IMR-90 (cell line): Measurements from ENCODE around the gene ZNF821. TPM values are rescaled to one million over a fixed set of nuclear protein-coding genes. Genes with fewer than 3 reads are reported as not detected.

Experiments
- ATAC-seq: fragments of 200-7000 bp; cut with Tn5 transposase; 2 replicates; pipeline ENCODE4 v1.9.1; 2020; ENCODE audit warnings: low read depth, mild to moderate bottlenecking, moderate library complexity
- BruUV-seq: library from RNA; stranded (reverse); fragments of 400-500 nt; replicated peaks from 2 replicates; lab custom pipeline; 2021; lab: Mats Ljungman, UMichigan
- CTCF ChIA-PET: fragments of 300-600 bp; formaldehyde crosslinking; extraction: SDS; loops from one replicate; lab custom pipeline; 2021; ENCODE audit warnings: antibody characterized with exemption; lab: Yijun Ruan, JAX
- POLR2A ChIA-PET: fragments of 300-600 bp; sonication (Branson Sonifier 250); formaldehyde crosslinking; loops from one replicate; lab custom pipeline; 2022; ENCODE audit warnings: antibody characterized with exemption; ENCODE audit not compliant: unreplicated experiment; lab: Charles Lee
- DNase-seq: peaks from one replicate; pipeline ENCODE4 v3.0.0; 2013
- H2AFZ ChIP-seq: replicated peaks from 2 replicates; pipeline ENCODE3; 2013; ENCODE audit warnings: low read length, mild to moderate bottlenecking; ENCODE audit not compliant: poor library complexity
- H2AK5ac ChIP-seq: 2 replicates; pipeline ENCODE4 v1.6.1; 2013; ENCODE audit warnings: low read depth, low read length, inconsistent platforms
- H2AK9ac ChIP-seq: replicated peaks from 2 replicates; pipeline ENCODE3; 2013; ENCODE audit warnings: mild to moderate bottlenecking, low read depth, low read length, moderate library complexity; ENCODE audit not compliant: poor library complexity
- H2BK120ac ChIP-seq: 2 replicates; pipeline ENCODE4 v1.6.1; 2013; ENCODE audit warnings: low read depth, low read length, inconsistent platforms
- H2BK15ac ChIP-seq: 3 replicates; pipeline ENCODE4 v1.6.1; 2013; ENCODE audit warnings: low read depth, low read length, inconsistent platforms
- H2BK20ac ChIP-seq: 2 replicates; pipeline ENCODE4 v1.6.1; 2013; ENCODE audit warnings: low read depth, mild to moderate bottlenecking, inconsistent platforms, low read length, moderate library complexity
- H2BK5ac ChIP-seq: 2 replicates; pipeline ENCODE4 v1.6.1; 2013; ENCODE audit warnings: mild to moderate bottlenecking, low read depth, low read length, inconsistent platforms; ENCODE audit not compliant: poor library complexity, severe bottlenecking
- H3K14ac ChIP-seq: replicated peaks from 2 replicates; pipeline ENCODE4 v1.6.1; 2013; ENCODE audit warnings: low read depth, low read length, inconsistent platforms
- H3K18ac ChIP-seq: 2 replicates; pipeline ENCODE4 v1.6.1; 2013; ENCODE audit warnings: low read depth, low read length, control low read depth
- H3K23ac ChIP-seq: 2 replicates; pipeline ENCODE4 v1.6.1; 2013; ENCODE audit warnings: low read depth, low read length, inconsistent platforms
- H3K27ac ChIP-seq: 2 replicates; pipeline ENCODE4 v1.5.1; 2013; ENCODE audit warnings: mild to moderate bottlenecking, control low read depth, low read length; ENCODE audit not compliant: insufficient read depth
- H3K27me3 ChIP-seq: 2 replicates; pipeline ENCODE4 v1.6.1; 2013; ENCODE audit warnings: low read length; ENCODE audit not compliant: control insufficient read depth, insufficient read depth
- H3K36me3 ChIP-seq: 2 replicates; pipeline ENCODE4 v1.6.1; 2013; ENCODE audit warnings: low read length, mixed read lengths; ENCODE audit not compliant: control insufficient read depth, insufficient read depth
- H3K4ac ChIP-seq: 2 replicates; pipeline ENCODE4 v1.6.1; 2013; ENCODE audit warnings: low read depth, low read length, inconsistent platforms
- H3K4me1 ChIP-seq: 2 replicates; pipeline ENCODE4 v1.6.1; 2013; ENCODE audit warnings: low read length, mixed read lengths; ENCODE audit not compliant: control insufficient read depth, insufficient read depth
- H3K4me2 ChIP-seq: 2 replicates; pipeline ENCODE4 v1.6.1; 2013; ENCODE audit warnings: low read depth, mild to moderate bottlenecking, control low read depth, low read length, moderate library complexity
- H3K4me3 ChIP-seq: 2 replicates; pipeline ENCODE4 v1.5.1; 2013; ENCODE audit warnings: low read depth, mild to moderate bottlenecking, control low read depth, low read length, moderate library complexity; ENCODE audit not compliant: insufficient read depth
- H3K56ac ChIP-seq: 2 replicates; pipeline ENCODE4 v1.6.1; 2013; ENCODE audit warnings: low read length, inconsistent platforms; ENCODE audit not compliant: insufficient read depth; ENCODE audit errors: extremely low read depth
- H3K79me1 ChIP-seq, 2 experiments: 2 replicates each; pipeline ENCODE4 v1.6.1; 2013; ENCODE audit warnings: low read length in 2 of 2, inconsistent platforms in 1 of 2, low read depth in 1 of 2
- H3K9ac ChIP-seq: 2 replicates; pipeline ENCODE4 v1.6.1; 2013; ENCODE audit warnings: low read depth, low read length, control low read depth
- H3K9me1 ChIP-seq: 2 replicates; pipeline ENCODE4 v1.6.1; 2013; ENCODE audit warnings: low read length, inconsistent platforms; ENCODE audit not compliant: insufficient read depth
- H3K9me3 ChIP-seq: 2 replicates; pipeline ENCODE4 v1.6.1; 2013; ENCODE audit warnings: low read length; ENCODE audit not compliant: control insufficient read depth, insufficient read depth
- H4K20me1 ChIP-seq: 2 replicates; pipeline ENCODE4 v1.6.1; 2013; ENCODE audit warnings: low read length, inconsistent platforms; ENCODE audit not compliant: insufficient read depth
- H4K5ac ChIP-seq: 2 replicates; pipeline ENCODE4 v1.6.1; 2013; ENCODE audit warnings: mild to moderate bottlenecking, low read depth, low read length, control low read depth
- H4K8ac ChIP-seq, 2 experiments: 2 replicates each; pipeline ENCODE4 v1.6.1; 2013; ENCODE audit warnings: low read depth in 2 of 2, low read length in 2 of 2, control low read depth in 1 of 2, inconsistent platforms in 1 of 2
- H4K91ac ChIP-seq: 2 replicates; pipeline ENCODE4 v1.6.1; 2013; ENCODE audit warnings: low read depth, low read length, inconsistent platforms; ENCODE audit not compliant: insufficient read depth
- BHLHE40 ChIP-seq: fragments of 150-350 bp; IDR thresholded peaks from 2 replicates; pipeline ENCODE4 v1.6.1; 2016; ENCODE audit warnings: mild to moderate bottlenecking, low read depth, low read length
- MAFK ChIP-seq: IDR thresholded peaks from 2 replicates; pipeline ENCODE4 v1.6.1; 2012; ENCODE audit warnings: low read depth, low read length, improper control_type of control experiment
- MAZ ChIP-seq: IDR thresholded peaks from 2 replicates; pipeline ENCODE4 v1.6.1; 2012; ENCODE audit warnings: low read depth, mild to moderate bottlenecking, low read length, improper control_type of control experiment, moderate library complexity, borderline replicate concordance
- MXI1 ChIP-seq: IDR thresholded peaks from 2 replicates; pipeline ENCODE4 v1.6.1; 2012; ENCODE audit warnings: low read depth, mild to moderate bottlenecking, low read length, moderate library complexity, borderline replicate concordance
- NFE2L2 ChIP-seq: fragments of 150-350 bp; IDR thresholded peaks from 2 replicates; pipeline ENCODE4 v1.6.1; 2016; ENCODE audit warnings: low read depth, mild to moderate bottlenecking, low read length
- RCOR1 ChIP-seq: IDR thresholded peaks from 2 replicates; pipeline ENCODE4 v1.6.1; 2012; ENCODE audit warnings: mild to moderate bottlenecking, low read length, improper control_type of control experiment; ENCODE audit not compliant: insufficient replicate concordance
- WGBS, 2 experiments: methylation state at CpG; one replicate each; pipeline versions ENCODE4 v1.1.5 to v1.1.7; 2013; ENCODE audit warnings: missing lambda C conversion rate in 2 of 2; ENCODE audit not compliant: insufficient read length in 1 of 2; ENCODE audit errors: extremely low coverage in 2 of 2; 5-methylcytosine and 5-hydroxymethylcytosine counted together
- dilution Hi-C: fragments of 300-500 bp; cut with HindIII; formaldehyde crosslinking; loops from one replicate; pipeline ENCODE4 v1.14.3; 2018; ENCODE audit warnings: low sequenced_read_pairs; ENCODE audit not compliant: unreplicated experiment
- in situ Hi-C: fragments of 300-500 bp; cut with MboI; formaldehyde crosslinking; loops from 3 replicates; pipeline ENCODE4 v1.14.3; 2019; ENCODE audit warnings: low sequenced_read_pairs, inconsistent platforms, mixed read lengths
- intact Hi-C: fragments of 100-400 bp; cut with micrococcal nuclease; formaldehyde crosslinking; loops from 2 replicates; pipeline ENCODE4 v1.10.0; 2022
- polyA plus RNA-seq, 3 experiments: library from polyadenylated mRNA; depleted of rRNA; stranded (reverse); fragments of >200 nt; gene quantifications; 2 replicates each; pipeline ENCODE4 v1.2.3, GENCODE V29; 2012; ENCODE audit warnings: low replicate concordance in 1 of 3
- total RNA-seq: library from RNA; depleted of rRNA; stranded (reverse); fragments of >200 nt; gene quantifications from 2 replicates; pipeline ENCODE4 v1.2.3, GENCODE V29; 2012

Gene ZNF821
- total and polyA plus RNA-seq, 2 of the 4 experiments (the other 2 are of a cell fraction) = 5.9 to 6.0 TPM

- Histone ChIP-seq H3K27me3 (no peaks in the 10 kb centered on the region), H2AK5ac (no peak overlapping the region), H2BK5ac (no peak overlapping the region), H3K9me3 (no peaks in the 10 kb centered on the region), H3K79me1 (peaks cover 36 to 80% of the 10 kb centered on the region in 2 experiments), H3K4me2 (no peak overlapping the region), H3K9me1 (peaks cover 21% of the 10 kb centered on the region), H2BK20ac (no peak overlapping the region), H3K4me1 (peaks cover 3% of the 10 kb centered on the region; the same call in 1 of the 2 replicates), H2BK15ac (no peak overlapping the region), H2BK120ac (no peak overlapping the region), H2AFZ (no peak overlapping the region), H3K14ac (no peak overlapping the region), H3K9ac (no peak overlapping the region), H3K23ac (no peak overlapping the region), H4K91ac (no peak overlapping the region), H3K56ac (no peak overlapping the region), H3K4me3 (no peak overlapping the region), H4K20me1 (peaks cover 28% of the 10 kb centered on the region), H3K4ac (no peak overlapping the region), H2AK9ac (peak overlapping the region; percentile 66), H4K8ac (no peak overlapping the region), H3K27ac (no peak overlapping the region), H3K36me3 (peaks cover 54% of the 10 kb centered on the region), H3K18ac (no peak overlapping the region), H4K5ac (no peak overlapping the region)
- TF ChIP-seq MAFK = no peak
- TF ChIP-seq RCOR1 = no peak
- TF ChIP-seq NFE2L2 = no peak
- TF ChIP-seq MXI1 = no peak
- no peak for TF ChIP-seq MAZ
- no peak for TF ChIP-seq BHLHE40
- POLR2A ChIA-PET = no interaction called here
- DNase-seq (no peak), ATAC-seq (no peak)
- dilution Hi-C loops (no loop called here), in situ Hi-C loops (no loop called here), intact Hi-C loops (no loop called here)
- CTCF ChIA-PET = no interaction called here
- BruUV-seq = no TSS peak
- WGBS, 2 experiments = 100% methylated on average over 1 of the region's 8 CpGs; no CpG with 5 or more reads in 1 of the 2 experiments
Measured at GRCh38 chr16:71851746-71852145, 32.2 kb downstream of the ZNF821 start.
